Stomach smooth muscle (tissue), 2 donors: ENCODE data around the gene HLX.

Experiments used
- H3K27ac ChIP-seq: one replicate; pipeline ENCODE4 v1.7.0; 2013; ENCODE audit warnings: mild to moderate bottlenecking, low read length, inconsistent platforms
- H3K27me3 ChIP-seq, 2 donors: one replicate each; pipeline ENCODE4 v1.7.0; 2013; ENCODE audit warnings: low read length in 2 of 2; ENCODE audit not compliant: insufficient read depth in 2 of 2, control insufficient read depth in 1 of 2
- H3K36me3 ChIP-seq, 2 donors: one replicate each; pipeline ENCODE4 v1.7.0; 2013; ENCODE audit warnings: low read length in 2 of 2; ENCODE audit not compliant: control insufficient read depth in 2 of 2, insufficient read depth in 2 of 2
- H3K4me1 ChIP-seq: one replicate; pipeline ENCODE4 v1.7.0; 2013; ENCODE audit warnings: low read length; ENCODE audit not compliant: control insufficient read depth, insufficient read depth
- H3K4me3 ChIP-seq, 2 donors: one replicate each; pipeline ENCODE4 v1.7.0; 2013; ENCODE audit warnings: low read length in 2 of 2
- H3K9ac ChIP-seq, 2 donors: one replicate each; pipeline ENCODE4 v1.7.0; 2013; ENCODE audit warnings: low read length in 2 of 2, mild to moderate bottlenecking in 1 of 2
- H3K9me3 ChIP-seq, 2 donors: one replicate each; pipeline ENCODE4 v1.7.0; 2013; ENCODE audit warnings: low read length in 2 of 2; ENCODE audit not compliant: control insufficient read depth in 2 of 2
- donor health status: healthy.
- donor health status: Pancreatic carcinoma.

Gene HLX

GRCh38 chr1:220889848-220890287 is 10.6 kb downstream of the HLX start:
- Histone ChIP-seq H3K9me3 (no peaks in the 10 kb centered on the region), H3K4me3 (no peak overlapping the region), H3K27ac (no peak overlapping the region), H3K9ac (no peak overlapping the region), H3K27me3 (peaks cover 92 to 97% of the 10 kb centered on the region in 2 donors), H3K4me1 (peaks cover 17% of the 10 kb centered on the region), H3K36me3 (peaks cover 0 to 3% of the 10 kb centered on the region in 2 donors)

DNA sequence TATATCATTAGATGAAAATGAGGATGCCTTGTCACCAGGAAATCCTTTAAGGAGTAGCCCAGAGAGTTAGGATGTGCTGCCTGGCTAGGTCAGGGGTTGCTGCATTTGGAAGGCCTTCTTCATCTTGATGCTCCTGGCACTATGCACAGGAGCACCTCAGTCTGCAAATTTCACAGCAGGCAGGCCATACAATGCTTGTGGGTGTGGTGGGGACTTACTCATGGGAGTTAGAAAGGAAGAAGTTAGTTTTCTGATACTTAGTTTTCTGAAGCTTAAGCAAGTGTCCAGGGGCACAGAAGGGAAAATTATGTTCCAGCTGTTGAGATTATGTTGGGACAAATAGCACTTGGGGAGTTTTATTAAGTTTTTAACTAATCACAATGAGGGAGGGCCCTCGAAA is 11.4 kb downstream of the HLX start:
- Histone ChIP-seq H3K27me3 (peaks cover 93 to 98% of the 10 kb centered on the region in 2 donors), H3K36me3 (peaks cover 0 to under 1% of the 10 kb centered on the region in 2 donors), H3K9me3 (no peaks in the 10 kb centered on the region), H3K9ac (no peak overlapping the region), H3K27ac (no peak overlapping the region), H3K4me3 (no peak overlapping the region), H3K4me1 (peaks cover 16% of the 10 kb centered on the region)

DNA sequence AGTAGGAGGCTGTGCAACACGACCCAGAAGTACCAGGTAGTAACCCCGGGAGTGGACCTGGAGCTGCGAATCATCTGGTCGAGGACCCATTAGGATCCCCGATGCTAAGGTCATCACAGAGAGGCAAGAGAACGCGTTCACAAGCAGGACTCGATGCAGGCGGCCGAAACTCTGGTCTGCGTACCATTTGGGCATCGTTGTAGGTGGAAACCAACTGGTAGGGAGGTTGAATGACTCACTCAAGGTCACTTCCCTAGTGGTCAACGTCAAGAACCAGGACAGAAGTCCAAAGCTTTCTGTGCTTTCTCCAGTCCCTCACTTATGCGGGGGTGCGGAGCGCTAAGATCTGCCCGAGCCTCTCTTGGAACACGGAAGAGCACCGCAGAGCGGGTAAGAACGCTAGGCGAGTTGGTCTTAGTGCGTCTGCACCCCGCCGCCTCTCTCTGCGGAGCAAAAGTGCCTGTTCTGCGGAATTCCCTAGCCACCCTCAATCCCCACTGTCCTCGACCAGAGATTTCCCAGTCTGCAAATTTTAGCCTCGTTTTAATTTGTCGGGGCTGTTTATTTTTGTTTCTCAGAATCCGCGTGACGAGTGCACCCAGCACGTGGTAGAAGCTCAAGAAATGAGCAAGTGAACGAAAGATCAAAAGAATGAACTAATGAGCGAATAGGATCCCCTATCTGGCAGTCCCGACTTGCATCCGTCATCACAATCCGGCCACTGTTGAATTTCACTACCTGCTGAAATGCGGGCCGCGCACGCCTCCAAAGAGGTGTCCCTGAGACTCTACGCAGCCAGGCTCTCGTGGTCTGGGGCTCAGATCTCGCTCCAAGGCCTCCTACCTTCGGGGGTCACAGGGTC is 12.2 kb downstream of the HLX start:
- H3K36me3 ChIP-seq: no peaks in the 10 kb centered on the region
- H3K9me3 ChIP-seq: no peaks in the 10 kb centered on the region
- no peak overlapping the region for H3K27ac ChIP-seq
- peaks cover 16% of the 10 kb centered on the region for H3K4me1 ChIP-seq
- H3K9ac ChIP-seq: no peak overlapping the region
- H3K4me3 ChIP-seq: no peak overlapping the region
- H3K27me3 ChIP-seq: peaks cover 91 to 97% of the 10 kb centered on the region in 2 donors

DNA sequence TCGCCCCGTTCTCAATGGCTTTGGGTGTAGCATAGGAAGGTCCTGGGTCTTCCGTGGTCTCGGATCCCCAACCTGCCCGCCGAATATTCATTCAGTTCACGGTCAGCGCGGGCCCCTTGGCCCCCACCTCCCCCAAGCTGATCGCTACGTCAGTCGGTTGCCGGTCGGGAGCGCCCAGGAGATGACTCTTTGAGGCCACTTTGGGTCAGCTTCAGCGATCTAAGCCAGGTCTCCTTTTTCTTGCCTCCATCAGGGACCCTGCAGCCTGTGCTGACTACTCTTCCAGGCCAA is 12.8 kb downstream of the HLX start:
- Histone ChIP-seq H3K27me3 (peaks cover 85 to 91% of the 10 kb centered on the region in 2 donors), H3K9me3 (no peaks in the 10 kb centered on the region), H3K27ac (no peak overlapping the region), H3K4me1 (peaks cover 16% of the 10 kb centered on the region), H3K4me3 (no peak overlapping the region), H3K9ac (no peak overlapping the region), H3K36me3 (no peaks in the 10 kb centered on the region)

GRCh38 chr1:220892997-220893700 is 13.9 kb downstream of the HLX start:
- Histone ChIP-seq H3K4me3 (peak overlapping the region in 1 of 2 donors; percentile 72), H3K4me1 (peaks cover 12% of the 10 kb centered on the region), H3K36me3 (no peaks in the 10 kb centered on the region), H3K9me3 (no peaks in the 10 kb centered on the region), H3K27me3 (peaks cover 77 to 82% of the 10 kb centered on the region in 2 donors), H3K9ac (no peak overlapping the region), H3K27ac (no peak overlapping the region)

DNA sequence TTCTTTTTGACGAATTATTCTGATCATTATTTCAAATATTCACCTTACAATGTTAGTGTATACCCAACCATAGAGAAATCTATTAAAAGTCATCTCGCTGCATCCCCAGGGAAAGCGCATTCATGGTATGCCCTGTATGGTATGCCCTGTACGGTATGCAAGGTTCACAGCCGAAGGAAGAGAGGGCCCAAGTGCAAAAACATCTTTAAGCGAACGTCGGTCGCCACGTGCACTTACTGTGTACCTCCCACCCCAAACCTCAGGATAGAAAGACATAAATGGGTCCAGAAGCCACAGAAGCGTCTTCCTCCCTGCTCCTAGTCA is 14.4 kb downstream of the HLX start:
- no peak overlapping the region for H3K27ac ChIP-seq
- H3K36me3 ChIP-seq: no peaks in the 10 kb centered on the region
- peaks cover 72 to 77% of the 10 kb centered on the region in 2 donors for H3K27me3 ChIP-seq
- H3K9me3 ChIP-seq: no peaks in the 10 kb centered on the region
- H3K9ac ChIP-seq: no peak overlapping the region
- peaks cover 12% of the 10 kb centered on the region for H3K4me1 ChIP-seq
- peak overlapping the region; percentile 47 to 72 for H3K4me3 ChIP-seq

- Histone ChIP-seq H3K27me3 (peaks cover 65 to 71% of the 10 kb centered on the region in 2 donors), H3K36me3 (no peaks in the 10 kb centered on the region), H3K9ac (no peak overlapping the region), H3K27ac (no peak overlapping the region), H3K9me3 (no peaks in the 10 kb centered on the region), H3K4me1 (peaks cover 12% of the 10 kb centered on the region), H3K4me3 (peak overlapping the region; percentile 47 to 72)
Measured at GRCh38 chr1:220894025-220894923, 15.0 kb downstream of the HLX start.

DNA sequence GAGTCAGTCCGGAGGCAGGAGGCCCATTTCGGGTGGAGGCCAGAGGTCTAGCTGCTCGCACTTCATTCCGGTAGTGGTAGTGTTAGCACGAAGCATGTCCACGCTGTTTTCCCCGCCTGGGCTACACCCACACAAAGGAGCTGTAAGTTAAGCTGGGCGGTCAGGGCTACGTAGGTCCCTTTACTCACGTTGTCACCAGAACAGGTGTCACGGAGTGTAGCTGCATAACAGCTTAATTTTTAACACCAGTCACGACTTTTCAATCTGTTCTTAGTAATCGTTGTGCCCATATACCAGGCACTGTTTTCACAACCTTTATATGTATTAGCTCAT is 15.6 kb downstream of the HLX start:
- Histone ChIP-seq H3K9me3 (no peaks in the 10 kb centered on the region), H3K27ac (no peak overlapping the region), H3K36me3 (no peaks in the 10 kb centered on the region), H3K4me3 (no peak overlapping the region), H3K27me3 (peaks cover 59 to 65% of the 10 kb centered on the region in 2 donors), H3K4me1 (peaks cover 12% of the 10 kb centered on the region), H3K9ac (no peak overlapping the region)

GRCh38 chr1:220895412-220895946 is 16.2 kb downstream of the HLX start:
- peaks cover 12% of the 10 kb centered on the region for H3K4me1 ChIP-seq

GRCh38 chr1:220896092-220896491 is 16.8 kb downstream of the HLX start:
- Histone ChIP-seq H3K4me1 (peaks cover 11% of the 10 kb centered on the region), H3K4me3 (no peak overlapping the region), H3K27me3 (peaks cover 49 to 53% of the 10 kb centered on the region in 2 donors), H3K9ac (no peak overlapping the region), H3K9me3 (no peaks in the 10 kb centered on the region), H3K36me3 (no peaks in the 10 kb centered on the region), H3K27ac (no peak overlapping the region)

More at GRCh38 chr1:220895412-220895946, 16.2 kb downstream of the HLX start:
- H3K27ac ChIP-seq: no peak overlapping the region
- H3K4me3 ChIP-seq: no peak overlapping the region
- H3K27me3 ChIP-seq: peaks cover 55 to 59% of the 10 kb centered on the region in 2 donors
- H3K9me3 ChIP-seq: no peaks in the 10 kb centered on the region
- H3K36me3 ChIP-seq: no peaks in the 10 kb centered on the region
- H3K9ac ChIP-seq: no peak overlapping the region
